Suppressor macrophage treated with lipopolysaccharide for 4 hours (primary cell): ENCODE data around the gene TMEM50A.
A peak's percentile ranks its signal among the peaks of the same experiment; 100 is the strongest.
"Not testable (repeated sequence)": the region's sequence is repeated elsewhere in the genome, so short reads cannot be mapped to it uniquely, and the experiment has no call there.

Experiments
- DNase-seq: peaks from one replicate; pipeline ENCODE4 v3.0.0-alpha.2; 2020

Gene TMEM50A

DNA sequence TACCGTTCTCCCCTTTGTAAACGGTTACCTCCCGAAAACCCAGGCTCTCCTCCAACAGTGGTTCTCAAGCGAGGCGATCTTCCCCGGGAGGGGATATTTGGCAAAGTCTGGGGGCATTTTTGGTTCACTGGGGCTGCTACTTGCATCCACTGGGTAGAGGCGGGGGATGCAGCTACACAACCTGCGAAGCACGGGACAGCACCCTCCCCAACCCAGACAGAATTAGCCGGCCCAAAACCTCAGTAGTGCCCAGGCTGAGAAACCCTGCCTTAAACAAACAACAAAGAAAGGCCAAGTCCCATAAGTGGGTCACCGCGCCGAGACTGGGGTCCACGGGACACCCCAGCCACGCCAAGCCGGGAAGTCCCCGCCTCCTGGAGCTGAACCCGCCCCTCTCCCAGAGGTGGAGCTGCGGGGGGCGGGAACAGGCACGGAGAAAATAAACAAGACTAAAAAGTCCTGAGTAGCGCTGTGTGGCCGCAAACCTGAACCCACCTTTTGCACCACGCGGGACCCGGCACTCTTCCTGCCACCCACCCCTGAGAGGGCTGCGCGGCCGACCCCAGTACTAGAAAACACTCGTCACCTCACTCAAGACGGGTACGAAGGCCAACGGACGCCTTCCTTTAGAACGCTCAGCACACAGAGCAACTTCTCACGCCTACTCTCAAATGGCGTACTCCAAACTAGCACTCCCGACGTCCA, 499 bp upstream of the TMEM50A start:
- DNase-seq, result not testable (repeated sequence)

DNA sequence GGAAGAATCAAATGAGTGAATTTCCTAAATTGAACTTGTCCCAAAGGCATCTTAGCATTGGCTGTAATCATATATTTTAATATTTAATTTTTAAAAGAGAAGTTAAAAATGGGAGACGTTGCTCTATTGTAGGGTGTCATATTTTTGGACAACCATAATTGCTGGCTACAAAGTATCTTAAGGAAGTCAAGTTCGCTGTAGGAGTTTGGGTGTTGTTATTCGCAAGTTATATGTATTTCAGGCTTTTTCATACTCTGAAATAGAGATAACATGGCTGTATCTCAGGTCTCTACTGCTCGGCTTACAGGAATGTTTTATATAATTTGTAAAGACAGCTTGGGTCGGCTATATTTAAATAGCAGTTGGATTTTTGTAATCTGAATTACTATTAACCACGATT, 852 bp downstream of the TMEM50A start:
- no peak for DNase-seq

DNA sequence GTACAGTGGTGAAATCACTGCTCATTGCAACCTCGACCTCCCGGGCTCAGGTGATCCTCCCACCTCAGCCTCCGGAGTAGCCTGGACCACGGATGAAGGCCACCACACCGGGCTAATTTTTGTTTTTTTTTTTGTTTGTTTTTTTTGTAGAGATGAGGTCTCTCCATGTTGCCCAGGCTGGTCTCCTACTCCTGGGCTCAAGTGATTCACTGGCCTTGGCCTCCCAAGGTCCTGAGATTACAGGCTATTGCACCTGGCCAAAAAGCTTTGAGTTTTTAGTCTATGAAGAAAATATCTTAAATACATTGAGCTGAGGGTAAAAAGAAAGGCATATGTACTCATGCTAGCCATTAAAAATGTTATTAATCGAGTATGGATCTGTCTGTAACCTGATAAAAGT, 3.6 kb downstream of the TMEM50A start:
- DNase-seq, result no peak

DNA sequence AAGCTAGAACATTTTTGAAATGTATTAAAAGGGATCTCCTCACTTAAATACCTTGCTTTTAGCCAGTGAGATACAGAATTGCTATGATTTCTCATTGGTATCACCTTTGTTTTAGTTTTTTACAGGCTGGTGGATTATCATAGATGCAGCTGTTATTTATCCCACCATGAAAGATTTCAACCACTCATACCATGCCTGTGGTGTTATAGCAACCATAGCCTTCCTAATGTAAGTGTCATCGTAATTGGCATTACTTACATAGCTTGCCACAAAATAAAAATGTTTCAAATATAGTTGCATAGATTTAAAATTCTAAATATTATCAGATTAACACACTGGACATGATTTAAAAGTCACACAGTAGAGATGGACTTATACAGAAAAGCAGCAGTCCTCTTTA, 4.7 kb downstream of the TMEM50A start:
- no peak for DNase-seq

DNA sequence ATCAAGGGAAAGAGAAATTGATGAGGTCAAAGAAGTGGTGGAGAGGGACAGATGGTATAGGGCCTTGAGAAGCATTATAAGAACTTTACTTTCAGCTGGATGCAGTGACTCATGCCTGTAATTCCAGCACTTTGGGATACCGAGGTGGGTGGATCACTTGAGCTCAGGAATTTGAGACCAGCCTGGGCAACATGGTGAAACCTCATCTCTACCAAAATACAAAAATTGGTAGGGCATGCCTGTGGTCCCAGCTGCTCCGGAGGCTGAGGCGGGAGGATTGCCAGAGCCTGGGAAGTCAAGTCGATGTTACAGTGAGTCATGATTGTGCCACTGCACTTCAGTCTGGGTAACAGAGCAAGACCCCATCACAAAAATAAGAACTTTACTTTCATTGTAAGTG, 5.7 kb downstream of the TMEM50A start:
- DNase-seq, result no peak

DNA sequence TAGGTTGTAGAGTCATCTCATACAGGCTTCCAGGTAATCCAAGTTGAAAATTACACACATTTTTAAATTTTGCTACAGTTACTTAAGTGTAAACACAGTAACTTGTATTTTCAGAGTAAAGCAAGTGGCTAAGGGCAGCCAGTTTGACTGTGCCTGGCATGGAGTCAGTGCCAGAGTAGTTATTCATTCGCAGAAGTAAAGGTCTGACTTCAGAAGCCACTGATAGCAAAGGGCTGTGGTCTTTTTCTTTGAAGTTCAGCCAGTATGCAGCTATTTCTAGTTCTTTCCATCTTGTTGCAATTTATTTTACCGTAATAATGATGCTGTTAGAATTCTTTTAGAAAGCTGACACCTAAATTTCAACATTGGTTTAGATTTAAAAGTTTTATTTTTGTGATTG, 9.4 kb downstream of the TMEM50A start:
- DNase-seq, result no peak

DNA sequence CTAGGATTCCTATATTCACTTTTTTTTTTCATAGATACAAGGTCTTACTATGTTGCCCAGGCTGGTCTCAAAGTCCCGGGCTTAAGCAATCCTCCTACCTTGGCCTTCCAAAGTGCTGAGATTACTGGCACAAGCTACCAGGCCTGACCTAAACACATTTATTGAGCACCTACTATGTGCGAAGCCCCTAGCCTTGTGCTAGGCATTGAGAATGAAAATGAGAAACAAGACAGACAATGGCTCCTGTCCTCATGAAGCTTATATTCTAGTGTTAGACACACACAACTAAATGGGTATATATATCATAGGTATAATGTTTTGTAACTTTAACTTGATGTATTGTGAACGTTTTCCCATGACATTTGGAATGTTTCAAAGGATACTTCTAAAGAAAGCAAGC, 11.5 kb downstream of the TMEM50A start:
- DNase-seq, result no peak

DNA sequence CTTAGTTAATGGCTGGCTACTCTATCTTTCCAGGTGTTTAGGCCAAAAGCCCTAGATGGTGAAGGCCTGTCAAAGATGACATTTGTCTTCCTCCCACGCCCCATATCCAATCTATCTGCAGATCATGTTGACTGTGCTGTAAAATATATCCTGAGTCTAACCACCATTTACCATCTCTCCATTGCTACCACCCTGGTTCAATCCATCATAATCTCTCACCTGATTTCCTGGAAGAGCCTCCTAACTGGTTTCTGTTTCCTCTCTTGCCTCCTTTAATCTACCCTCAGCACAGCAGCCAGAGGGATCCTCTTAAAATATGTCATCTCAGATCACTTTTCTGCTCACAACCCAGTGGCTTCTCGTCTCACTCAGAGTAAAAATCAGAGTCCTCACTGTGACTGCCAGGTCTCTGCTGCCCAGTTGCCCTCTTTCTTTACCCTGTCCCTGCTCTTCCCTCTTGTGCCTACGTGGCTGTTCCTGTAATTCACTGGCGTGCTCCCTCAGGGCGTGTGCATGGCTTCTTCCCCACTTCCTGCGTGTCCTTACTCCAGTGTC, 17.8 kb downstream of the TMEM50A start:
- no peak for DNase-seq

DNA sequence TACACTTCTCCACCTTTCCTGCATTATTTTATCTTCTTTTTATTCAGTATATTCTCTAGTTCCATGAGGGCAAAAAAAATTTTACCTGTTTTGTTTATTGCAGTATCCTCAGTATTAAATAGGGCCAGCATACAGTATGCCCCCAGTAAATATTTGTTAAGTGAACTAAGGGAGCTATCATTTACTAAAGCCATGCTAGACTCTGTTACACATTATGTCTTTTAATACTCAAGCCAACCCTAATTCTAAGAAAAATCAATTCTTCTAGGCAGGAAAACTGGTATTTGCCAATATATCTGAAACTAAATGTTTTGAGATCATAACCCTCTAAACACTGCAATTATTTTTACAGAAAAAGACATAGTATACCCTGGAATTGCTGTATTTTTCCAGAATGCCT, 18.3 kb downstream of the TMEM50A start:
- DNase-seq, result no peak

DNA sequence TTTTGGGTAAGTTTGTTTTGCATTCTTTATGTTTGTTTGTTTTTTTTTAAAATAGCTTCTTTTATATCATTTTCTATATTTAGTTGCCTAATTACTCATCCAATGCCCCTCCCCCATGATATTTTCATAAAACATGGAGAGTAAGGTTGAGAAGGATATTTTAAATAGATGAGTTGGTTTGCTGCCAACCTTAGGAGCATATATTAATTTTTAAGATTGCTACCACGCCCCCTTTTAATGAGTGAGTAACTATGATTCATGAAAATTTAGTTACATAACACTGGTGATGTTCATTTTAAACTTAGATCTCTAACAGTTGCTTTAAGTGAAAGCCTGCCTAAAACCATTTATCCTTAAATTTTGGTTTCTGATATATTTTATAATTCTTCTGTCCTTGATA, 18.7 kb downstream of the TMEM50A start:
- no peak for DNase-seq

DNA sequence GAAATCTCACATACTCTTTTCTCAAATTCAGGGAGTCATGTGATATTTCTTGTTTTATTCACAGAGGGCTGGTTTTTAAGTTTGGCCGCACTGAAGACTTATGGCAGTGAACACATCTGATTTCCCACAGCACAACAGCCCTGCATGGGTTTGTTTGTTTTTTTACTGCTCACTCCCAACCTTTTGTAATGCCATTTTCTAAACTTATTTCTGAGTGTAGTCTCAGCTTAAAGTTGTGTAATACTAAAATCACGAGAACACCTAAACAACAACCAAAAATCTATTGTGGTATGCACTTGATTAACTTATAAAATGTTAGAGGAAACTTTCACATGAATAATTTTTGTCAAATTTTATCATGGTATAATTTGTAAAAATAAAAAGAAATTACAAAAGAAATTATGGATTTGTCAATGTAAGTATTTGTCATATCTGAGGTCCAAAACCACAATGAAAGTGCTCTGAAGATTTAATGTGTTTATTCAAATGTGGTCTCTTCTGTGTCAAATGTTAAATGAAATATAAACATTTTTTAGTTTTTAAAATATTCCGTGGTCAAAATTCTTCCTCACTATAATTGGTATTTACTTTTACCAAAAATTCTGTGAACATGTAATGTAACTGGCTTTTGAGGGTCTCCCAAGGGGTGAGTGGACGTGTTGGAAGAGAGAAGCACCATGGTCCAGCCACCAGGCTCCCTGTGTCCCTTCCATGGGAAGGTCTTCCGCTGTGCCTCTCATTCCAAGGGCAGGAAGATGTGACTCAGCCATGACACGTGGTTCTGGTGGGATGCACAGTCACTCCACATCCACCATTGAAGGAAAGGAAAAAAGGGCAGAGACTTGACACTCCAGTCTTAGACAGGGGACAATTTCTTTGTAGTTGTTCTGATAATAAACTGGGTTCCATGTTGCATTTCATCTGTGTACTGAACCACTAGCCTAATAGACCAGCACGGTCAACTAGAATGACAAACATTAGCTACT, 22.8 kb downstream of the TMEM50A start:
- peak; percentile 11 for DNase-seq

DNA sequence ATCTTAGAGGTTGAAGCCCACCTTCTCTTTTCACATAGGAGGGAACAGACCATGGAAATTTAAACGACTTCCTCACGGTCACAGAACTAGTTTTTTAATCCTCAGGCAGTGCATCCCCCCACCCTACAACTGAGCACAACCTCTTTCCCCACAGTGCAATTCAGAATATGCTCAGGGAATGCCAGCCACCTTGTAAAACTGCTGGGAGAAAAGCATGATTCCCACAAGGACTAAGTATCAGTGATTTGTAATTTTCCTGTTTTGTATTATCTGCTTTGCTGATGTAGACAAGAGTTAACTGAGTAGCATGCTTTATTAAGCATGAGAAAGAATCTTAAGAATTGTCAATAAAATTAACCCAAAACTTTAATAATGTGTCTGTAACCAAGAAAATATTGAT, 23.8 kb downstream of the TMEM50A start:
- DNase-seq, result no peak

DNA sequence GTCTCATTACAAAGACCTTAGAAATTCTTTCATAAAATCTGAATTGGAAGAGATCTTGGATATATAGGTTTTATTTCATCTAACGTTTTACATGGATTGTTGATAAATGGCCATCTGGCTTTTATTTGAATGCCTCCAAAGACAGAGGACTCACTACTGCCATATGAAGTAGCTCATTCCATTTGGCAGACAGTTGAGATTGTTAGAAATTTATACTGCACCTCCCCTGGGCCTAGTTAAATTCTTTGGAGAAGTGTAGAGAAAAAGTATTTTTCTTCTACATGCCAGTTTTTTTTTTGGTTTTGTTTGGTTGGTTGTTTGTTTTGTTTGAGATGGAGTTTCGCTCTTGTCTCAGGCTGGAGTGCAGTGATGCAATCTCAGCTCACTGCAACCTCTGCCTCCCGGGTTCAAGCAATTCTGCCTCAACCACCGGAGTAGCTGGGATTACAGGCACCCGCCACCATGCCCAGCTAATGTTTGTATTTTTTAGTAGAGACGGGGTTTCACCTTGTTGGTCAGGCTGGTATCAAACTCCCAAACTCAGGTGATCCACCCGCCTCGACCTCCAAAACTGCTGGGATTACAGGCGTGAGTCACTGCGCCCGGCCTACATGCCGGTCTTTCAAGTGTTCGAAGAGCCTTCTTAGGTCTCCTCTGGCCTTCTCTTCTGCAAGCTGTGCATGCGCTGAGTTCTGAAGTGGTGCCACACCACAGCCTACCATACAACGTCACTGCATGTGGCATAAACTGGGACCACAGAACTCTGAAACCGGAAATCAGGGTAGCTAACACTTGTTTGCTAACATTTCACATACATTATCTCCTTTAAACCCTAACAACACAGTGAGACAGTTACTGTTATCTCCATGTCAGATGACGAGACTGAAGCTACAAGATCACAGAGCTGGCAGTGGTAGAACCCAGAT, 24.8 kb downstream of the TMEM50A start:
- not testable (repeated sequence) for DNase-seq

DNA sequence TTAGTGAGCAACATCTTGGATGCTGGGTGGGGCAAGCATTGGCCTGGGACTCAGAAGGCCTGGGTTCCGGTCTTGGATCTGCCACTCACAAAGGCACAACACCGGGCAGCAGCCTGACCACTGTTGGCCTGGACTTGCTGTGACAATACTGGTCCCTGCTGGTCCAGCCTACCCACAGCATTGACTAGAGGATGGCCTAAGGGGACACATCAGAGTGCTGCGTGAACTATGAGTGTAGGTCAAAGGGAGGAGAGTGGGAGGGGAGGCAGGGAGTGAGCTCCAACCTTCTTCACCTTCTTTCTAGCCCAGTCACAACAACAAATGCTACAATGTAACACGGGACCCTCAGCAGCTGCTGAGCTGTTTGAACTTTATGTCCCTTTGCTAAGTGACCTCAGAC, 31.1 kb downstream of the TMEM50A start:
- no peak for DNase-seq

DNA sequence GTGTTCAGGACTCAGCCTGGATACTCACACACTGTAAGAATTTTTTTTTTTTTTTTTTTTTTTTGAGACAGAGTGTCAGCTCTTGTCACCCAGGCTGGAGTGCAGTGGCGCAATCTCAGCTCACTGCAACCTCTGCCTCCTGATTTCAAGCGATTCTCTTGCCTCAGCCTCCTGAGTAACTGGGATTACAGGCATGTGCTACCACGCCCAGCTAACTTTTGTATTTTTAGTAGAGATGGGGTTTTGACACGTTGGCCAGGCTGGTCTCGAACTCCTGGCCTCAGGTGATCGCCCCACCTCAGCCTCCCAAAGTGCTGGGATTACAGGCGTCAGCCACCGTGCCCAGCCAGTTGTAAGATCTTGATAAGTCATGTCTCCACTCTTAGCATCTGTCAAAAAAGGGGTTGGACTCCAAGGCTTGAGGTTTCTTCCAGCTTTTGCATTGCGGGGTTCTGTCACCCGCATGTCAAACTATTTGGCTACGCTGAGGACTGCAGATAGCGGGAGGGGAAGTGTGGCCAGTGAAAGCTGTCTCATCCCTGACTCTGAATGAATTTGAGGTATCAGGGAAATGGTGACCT, 31.6 kb downstream of the TMEM50A start:
- peak; percentile 26 for DNase-seq

DNA sequence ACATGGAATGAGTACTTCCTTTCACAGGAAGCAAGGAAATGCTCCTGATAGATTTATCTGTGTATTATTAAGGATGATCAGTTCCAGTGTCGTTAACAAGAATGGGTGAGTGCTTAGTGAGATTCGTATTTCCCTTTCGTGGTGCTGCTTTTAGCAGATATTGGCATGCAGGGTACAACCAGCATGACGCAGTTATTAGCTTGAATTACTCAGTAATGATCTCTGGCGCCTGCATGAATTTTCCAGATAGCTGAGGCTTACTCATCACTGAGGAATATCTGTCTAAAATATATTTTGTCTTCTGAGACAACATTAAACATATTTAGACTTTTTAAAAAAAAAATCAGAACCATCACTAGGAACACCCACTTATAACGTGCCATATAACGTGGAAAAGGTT, 33.6 kb downstream of the TMEM50A start:
- DNase-seq, result not testable (repeated sequence)

DNA sequence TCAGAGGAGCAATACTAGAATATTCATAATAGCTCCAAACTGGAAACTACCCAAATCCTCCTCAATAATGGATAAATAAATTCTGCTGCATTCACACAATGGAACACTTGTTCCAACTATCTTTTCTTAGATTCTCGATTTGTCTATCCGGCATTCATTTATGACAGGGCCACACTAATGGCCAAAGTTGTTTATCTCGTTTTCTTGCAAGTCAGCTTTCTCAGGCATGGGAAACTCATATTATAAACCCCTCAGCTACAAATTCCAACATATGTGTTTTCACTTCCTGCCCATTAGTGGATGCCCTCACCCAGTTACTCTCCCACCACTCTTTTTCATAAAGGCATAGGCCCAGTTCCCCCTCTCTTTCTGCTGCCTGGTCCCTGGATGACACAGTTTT, 40.2 kb downstream of the TMEM50A start:
- DNase-seq, result not testable (repeated sequence)

DNA sequence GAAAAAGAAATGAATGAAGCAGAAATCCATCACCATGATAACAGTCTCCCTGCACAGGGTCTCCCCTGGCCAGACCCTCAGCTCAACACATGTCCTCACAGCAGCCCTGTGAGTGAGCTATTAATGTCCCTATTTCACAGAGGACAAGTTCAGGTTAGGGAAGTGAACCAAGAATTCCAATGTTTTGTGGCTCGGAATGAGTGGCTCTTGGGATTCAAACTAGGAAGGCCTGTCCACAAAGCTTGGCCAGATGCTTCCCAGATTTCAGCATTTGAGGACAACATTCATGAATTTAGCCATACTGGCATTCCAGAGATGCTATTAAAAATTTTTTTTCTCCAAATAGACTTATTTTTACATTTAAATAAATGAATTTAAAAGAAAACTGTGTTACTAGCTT, 44.4 kb downstream of the TMEM50A start:
- DNase-seq, result not testable (repeated sequence)

DNA sequence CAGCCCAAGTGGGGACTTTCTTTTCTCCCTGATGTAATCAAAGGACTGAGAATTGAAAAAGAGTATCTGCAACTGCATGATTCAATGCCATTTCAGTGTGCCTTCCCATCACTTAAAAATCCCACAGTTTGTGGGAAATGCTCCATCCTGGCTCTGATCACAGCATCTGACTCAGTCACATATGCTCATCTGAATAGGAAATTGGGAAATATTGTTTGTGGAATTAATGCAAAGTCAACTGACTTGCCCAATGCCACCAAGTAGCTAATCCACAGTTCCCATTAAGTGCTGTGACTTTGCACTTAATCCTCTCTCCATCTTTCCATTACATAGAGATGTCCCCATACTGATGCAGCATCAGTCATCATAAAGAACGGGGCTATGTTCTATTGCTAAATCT, 45.0 kb downstream of the TMEM50A start:
- DNase-seq, result peak; percentile 92

DNA sequence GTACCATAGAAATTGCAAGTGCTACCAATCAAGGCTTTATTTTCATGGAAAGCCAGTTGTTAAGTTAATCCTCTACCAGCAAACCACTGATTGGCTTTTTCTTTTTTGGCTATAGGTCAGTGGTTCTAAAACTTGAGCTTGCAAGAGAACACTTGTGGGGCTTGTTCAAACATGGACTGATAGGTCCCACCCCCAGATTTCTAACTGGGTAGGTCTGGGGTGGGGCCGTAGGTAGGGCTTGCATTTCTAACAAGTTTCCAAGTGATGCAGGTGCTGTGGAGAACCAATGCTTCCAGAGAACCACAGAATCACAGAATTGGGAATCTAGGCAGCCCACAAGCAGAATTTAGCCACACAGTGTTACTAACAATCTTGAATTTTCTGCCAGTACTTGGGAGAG, 45.7 kb downstream of the TMEM50A start:
- DNase-seq, result not testable (repeated sequence)

DNA sequence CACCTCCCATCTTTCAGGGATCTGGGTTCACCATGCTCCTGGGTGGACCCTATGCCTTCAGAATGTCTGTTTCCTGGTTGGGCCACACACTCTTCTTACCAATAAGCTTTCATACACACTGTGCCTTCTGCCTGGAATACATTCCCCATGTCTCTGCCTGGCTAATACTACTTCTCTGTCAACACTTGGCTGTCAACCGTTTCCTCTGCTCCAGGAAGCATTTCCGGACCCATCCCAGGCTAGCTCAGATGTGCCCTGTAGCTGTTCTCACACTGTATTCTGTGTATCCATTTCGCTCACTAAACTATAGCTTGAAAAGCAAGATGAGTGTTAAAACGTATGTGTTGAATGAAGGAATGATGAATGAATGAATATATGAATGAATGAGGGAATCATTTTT, 49.0 kb downstream of the TMEM50A start:
- DNase-seq, result not testable (repeated sequence)

DNA sequence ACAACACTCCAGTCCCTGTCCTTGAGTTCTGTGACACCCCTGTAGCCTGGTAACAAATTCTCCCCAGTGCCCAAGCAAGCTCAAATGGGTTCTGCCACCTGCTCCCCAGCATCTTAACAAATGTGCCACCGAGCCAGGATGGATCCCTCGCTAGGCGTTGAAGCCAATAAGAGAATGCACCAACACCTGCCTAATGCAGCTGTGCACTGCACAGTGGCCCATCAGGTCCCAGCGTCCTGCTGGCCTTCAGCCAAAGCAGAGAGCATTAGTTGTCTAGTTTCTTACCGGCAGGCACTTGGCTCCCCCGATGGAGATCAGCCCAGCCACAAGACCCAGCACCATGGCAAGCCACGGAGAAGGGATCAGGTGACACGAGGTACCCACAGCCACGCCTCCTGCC, 50.6 kb downstream of the TMEM50A start:
- not testable (repeated sequence) for DNase-seq
